ENCODE results near the gene GATA3. TPM values are rescaled to one million over a fixed set of nuclear protein-coding genes. Genes with fewer than 3 reads are reported as not detected.

The GATA3 gene
- total RNA-seq, 3 donors from 2014 or later, result 0.47 to 0.87 (median 0.55) TPM

DNA sequence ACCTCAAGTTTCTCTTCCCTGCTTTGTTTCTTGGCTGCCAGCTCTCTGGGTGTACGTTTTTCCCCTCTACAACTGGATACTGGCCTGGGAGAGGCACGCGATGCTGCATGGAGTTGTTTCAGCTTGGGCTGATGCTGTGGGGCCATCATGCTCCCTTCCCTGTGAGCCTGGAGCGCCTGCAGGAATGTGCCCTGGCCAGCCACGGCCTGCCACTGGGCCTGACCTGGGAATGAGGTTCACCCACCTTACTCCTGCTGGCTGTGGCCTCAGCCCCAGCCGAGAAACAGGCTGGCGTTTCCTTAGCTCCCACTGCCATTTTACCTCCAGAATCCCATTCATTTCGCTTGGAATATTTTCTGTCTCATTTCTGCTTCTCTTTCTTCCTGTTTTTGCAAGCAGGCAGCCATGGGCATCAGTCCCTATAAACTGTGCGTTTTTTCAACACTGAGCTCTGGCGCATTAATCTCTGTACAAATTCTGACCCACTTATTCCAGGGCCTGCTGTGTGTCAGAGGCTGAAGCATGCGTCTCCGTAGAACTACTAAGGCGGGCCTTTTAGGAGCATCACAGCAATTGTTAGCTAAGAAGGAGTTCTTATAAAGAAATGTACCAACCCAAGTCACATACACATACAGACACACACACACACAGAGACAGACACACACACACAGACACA, 57.9 kb downstream of the GATA3 start:
- Histone ChIP-seq H3K36me3 (ENCODE audit: low read depth) (no peaks in the 10 kb centered on the region), H3K4me1 (ENCODE audit: low read depth) (no peaks in the 10 kb centered on the region), H3K4me3 (no peak overlapping the region), H3K9me3 (no peaks in the 10 kb centered on the region)
- TF ChIP-seq, protein P1, sequence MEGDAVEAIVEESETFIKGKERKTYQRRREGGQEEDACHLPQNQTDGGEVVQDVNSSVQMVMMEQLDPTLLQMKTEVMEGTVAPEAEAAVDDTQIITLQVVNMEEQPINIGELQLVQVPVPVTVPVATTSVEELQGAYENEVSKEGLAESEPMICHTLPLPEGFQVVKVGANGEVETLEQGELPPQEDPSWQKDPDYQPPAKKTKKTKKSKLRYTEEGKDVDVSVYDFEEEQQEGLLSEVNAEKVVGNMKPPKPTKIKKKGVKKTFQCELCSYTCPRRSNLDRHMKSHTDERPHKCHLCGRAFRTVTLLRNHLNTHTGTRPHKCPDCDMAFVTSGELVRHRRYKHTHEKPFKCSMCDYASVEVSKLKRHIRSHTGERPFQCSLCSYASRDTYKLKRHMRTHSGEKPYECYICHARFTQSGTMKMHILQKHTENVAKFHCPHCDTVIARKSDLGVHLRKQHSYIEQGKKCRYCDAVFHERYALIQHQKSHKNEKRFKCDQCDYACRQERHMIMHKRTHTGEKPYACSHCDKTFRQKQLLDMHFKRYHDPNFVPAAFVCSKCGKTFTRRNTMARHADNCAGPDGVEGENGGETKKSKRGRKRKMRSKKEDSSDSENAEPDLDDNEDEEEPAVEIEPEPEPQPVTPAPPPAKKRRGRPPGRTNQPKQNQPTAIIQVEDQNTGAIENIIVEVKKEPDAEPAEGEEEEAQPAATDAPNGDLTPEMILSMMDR (IDR thresholded peaks at IDR 0.05), result no peak
- ATAC-seq, result no peak
- intact Hi-C loops (cut with DNase I, micrococcal nuclease), result no loop called here
- no peak for DNase-seq

DNA sequence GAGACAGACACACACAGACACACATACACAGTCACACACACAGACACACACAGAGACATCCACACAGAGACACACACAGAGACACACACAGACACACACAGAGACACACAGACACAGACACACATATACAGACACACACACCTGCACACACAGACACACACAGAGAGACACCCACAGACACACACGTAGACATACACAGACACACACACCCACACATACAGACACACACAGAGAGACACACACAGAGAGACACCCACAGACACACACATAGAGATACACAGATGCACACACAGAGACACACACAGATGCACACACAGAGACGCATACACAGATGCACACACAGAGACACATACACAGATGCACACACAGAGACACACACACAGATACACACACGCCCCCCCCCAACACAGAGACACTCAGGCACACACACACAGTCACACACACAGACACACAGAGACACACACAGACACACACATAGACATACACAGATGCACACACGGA, 58.5 kb downstream of the GATA3 start:
- DNase-seq (no peak), ATAC-seq (no peak)
- TF ChIP-seq, protein P1 (IDR thresholded peaks at IDR 0.05), result no peak
- no peaks in the 10 kb centered on the region for H3K4me1 ChIP-seq (ENCODE audit: low read depth)
- no peaks in the 10 kb centered on the region for H3K9me3 ChIP-seq
- H3K4me3 ChIP-seq, result no peak overlapping the region
- H3K36me3 ChIP-seq (ENCODE audit: low read depth), result no peaks in the 10 kb centered on the region
- intact Hi-C loops (cut with DNase I, micrococcal nuclease), result no loop called here

DNA sequence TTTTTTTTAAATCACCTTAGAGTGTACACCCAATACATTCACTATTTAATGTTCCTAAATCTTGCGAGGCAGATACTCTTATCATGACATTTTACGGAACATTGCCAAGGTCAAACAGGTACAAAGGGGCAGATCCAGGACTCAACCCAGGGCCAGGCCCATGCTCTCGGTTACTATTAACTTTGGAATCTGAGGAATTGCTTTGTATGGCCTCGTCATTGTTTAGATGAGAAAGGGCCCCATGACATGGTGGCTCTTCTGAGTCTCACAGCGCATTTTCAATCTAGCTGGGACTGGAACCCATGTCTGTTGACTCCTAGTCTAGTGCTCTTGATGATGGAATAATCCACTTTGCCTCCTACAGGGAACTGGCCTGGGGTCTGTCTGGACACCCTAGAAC, 59.1 kb downstream of the GATA3 start:
- Histone ChIP-seq H3K4me1 (ENCODE audit: low read depth) (no peaks in the 10 kb centered on the region), H3K4me3 (no peak overlapping the region), H3K9me3 (no peaks in the 10 kb centered on the region), H3K36me3 (ENCODE audit: low read depth) (no peaks in the 10 kb centered on the region)
- TF ChIP-seq, protein P1 (IDR thresholded peaks at IDR 0.05), result no peak
- DNase-seq (no peak), ATAC-seq (no peak)
- intact Hi-C loops (cut with DNase I, micrococcal nuclease), result no loop called here

DNA sequence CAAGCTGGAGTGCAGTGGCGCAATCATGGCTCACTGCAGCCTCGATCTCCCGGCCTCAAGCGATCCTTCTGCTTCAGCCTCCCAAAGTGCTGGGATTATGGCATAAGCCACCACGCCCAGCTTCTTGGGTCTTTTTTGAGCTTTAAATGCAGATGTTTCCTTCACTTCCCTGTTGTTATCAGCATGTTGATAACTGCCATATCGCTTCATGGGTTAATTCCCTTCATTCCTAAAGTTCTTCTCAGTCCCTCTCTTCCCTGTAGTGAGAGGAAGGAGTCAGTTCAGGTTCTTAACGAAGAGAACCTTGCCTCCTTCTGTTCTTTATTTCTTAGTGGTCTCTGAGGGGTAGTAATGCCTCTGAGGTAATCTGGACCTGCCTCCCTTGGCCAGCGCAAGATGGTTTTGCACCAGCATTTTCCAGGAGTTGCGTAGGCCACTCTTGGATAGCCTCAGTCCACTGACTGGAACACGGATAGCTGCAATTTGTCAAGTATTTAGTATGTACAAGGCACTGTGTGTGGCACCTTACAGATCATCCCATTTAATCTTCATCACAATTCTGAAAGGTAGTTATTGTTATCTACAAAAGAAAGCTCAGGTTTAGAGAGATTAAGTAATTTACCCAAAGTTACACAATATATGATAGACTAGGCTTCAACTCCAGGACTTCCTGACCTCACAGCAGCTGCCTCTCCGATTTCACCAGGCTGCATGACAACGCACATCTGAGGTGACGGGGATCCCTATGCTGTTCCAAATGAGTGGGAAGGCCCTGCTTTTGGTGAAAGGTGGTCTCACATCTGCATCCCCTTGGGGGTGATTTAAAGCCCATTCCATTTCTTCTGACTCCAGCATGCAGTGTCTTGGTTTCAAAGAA, 60.5 kb downstream of the GATA3 start:
- no peaks in the 10 kb centered on the region for H3K36me3 ChIP-seq (ENCODE audit: low read depth)
- no peaks in the 10 kb centered on the region for H3K9me3 ChIP-seq
- intact Hi-C loops (cut with DNase I, micrococcal nuclease), result no loop called here
- TF ChIP-seq, protein P1 (IDR thresholded peaks at IDR 0.05), result no peak
- no peak overlapping the region for H3K4me3 ChIP-seq
- no peak for ATAC-seq
- no peak for DNase-seq
- no peaks in the 10 kb centered on the region for H3K4me1 ChIP-seq (ENCODE audit: low read depth)

DNA sequence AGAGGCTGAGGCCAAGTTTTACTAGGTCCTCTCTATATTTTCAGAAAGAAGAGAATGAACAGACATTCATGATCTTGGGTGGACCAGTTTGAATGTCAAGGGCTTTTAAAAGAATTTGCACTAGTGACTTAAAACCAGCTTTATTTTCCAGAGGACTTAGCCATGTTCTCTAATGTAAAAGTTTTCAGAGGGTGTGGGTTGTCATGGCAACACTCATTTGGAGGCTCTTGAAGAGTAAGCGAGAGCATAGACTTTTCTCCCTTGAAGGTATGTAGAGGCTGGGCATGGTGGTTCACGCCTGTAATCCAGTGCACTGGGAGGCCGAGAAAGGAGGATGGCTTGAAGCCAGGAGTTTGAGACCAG, 61.1 kb downstream of the GATA3 start:
- H3K36me3 ChIP-seq (ENCODE audit: low read depth), result no peaks in the 10 kb centered on the region
- TF ChIP-seq, protein P1 (IDR thresholded peaks at IDR 0.05), result no peak
- DNase-seq, result no peak
- H3K9me3 ChIP-seq, result no peaks in the 10 kb centered on the region
- intact Hi-C loops (cut with DNase I, micrococcal nuclease), result no loop called here
- ATAC-seq, result no peak
- no peak overlapping the region for H3K4me3 ChIP-seq
- no peaks in the 10 kb centered on the region for H3K4me1 ChIP-seq (ENCODE audit: low read depth)

Measured in mucosa of descending colon (tissue), 3 donors.